DOHH2 (cell line): ENCODE measurements around the gene PTMS.

ENCODE experiments used
- H3F3A ChIP-seq: fragments of 200-600 bp; sonication (generic), shearing (Covaris generic); 2 replicates; pipeline ENCODE4 v1.6.0; 2016; ENCODE audit warnings: antibody characterized with exemption, mild to moderate bottlenecking; ENCODE audit not compliant: control insufficient read depth, insufficient read depth
- H3K27ac ChIP-seq: fragments of 200-600 bp; sonication (generic); 2 replicates; pipeline ENCODE4 v1.5.1; 2014; ENCODE audit warnings: low read depth, mild to moderate bottlenecking, low read length, moderate library complexity
- H3K27me3 ChIP-seq: fragments of 200-600 bp; sonication (generic); 2 replicates; pipeline ENCODE4 v1.6.1; 2014; ENCODE audit warnings: mild to moderate bottlenecking, low read length, mixed read lengths; ENCODE audit not compliant: control insufficient read depth
- H3K36me3 ChIP-seq: fragments of 200-600 bp; sonication (generic); 2 replicates; pipeline ENCODE4 v1.6.1; 2014; ENCODE audit warnings: mild to moderate bottlenecking, low read length, moderate library complexity, mixed read lengths; ENCODE audit not compliant: control insufficient read depth
- H3K4me1 ChIP-seq: fragments of 200-600 bp; sonication (generic); 2 replicates; pipeline ENCODE4 v1.6.1; 2014; ENCODE audit warnings: mild to moderate bottlenecking, low read length, mixed read lengths; ENCODE audit not compliant: control insufficient read depth
- H3K4me2 ChIP-seq: fragments of 200-600 bp; sonication (generic); 2 replicates; pipeline ENCODE4 v1.6.0; 2014; ENCODE audit warnings: mild to moderate bottlenecking, low read length, moderate library complexity
- H3K4me3 ChIP-seq: fragments of 200-600 bp; sonication (generic); 2 replicates; pipeline ENCODE4 v1.5.1; 2014; ENCODE audit warnings: mild to moderate bottlenecking, low read length, mixed read lengths
- H3K79me2 ChIP-seq: fragments of 200-600 bp; sonication (generic); 2 replicates; pipeline ENCODE4 v1.6.1; 2014; ENCODE audit warnings: mild to moderate bottlenecking, low read length, mixed read lengths; ENCODE audit not compliant: control insufficient read depth
- H3K9me2 ChIP-seq: fragments of 200-600 bp; sonication (generic); replicated peaks from 2 replicates; pipeline ENCODE4 v1.6.1; 2014; ENCODE audit warnings: mild to moderate bottlenecking, low read length, mixed read lengths; ENCODE audit not compliant: control insufficient read depth
- H3K9me3 ChIP-seq: fragments of 200-600 bp; sonication (generic); 2 replicates; pipeline ENCODE4 v1.6.1; 2014; ENCODE audit warnings: antibody characterized with exemption, low read length, mixed read lengths; ENCODE audit not compliant: control insufficient read depth, insufficient read depth
- H4K20me1 ChIP-seq: fragments of 200-600 bp; sonication (generic); 2 replicates; pipeline ENCODE4 v1.6.0; 2014; ENCODE audit warnings: low read depth, mild to moderate bottlenecking, antibody characterized with exemption, low read length, moderate library complexity; ENCODE audit not compliant: control insufficient read depth, insufficient read depth
- CTCF ChIP-seq: fragments of 200-600 bp; sonication (generic); IDR thresholded peaks from one replicate; pipeline ENCODE4 v1.5.1; 2014; ENCODE audit warnings: antibody characterized with exemption, mild to moderate bottlenecking, low read depth, low read length; ENCODE audit not compliant: poor library complexity, severe bottlenecking
- EZH2phosphoT487 ChIP-seq: fragments of 200-600 bp; sonication (generic); IDR thresholded peaks from 2 replicates; pipeline ENCODE4 v1.6.1; 2017; ENCODE audit warnings: borderline replicate concordance, mild to moderate bottlenecking, antibody characterized with exemption, low read length, moderate library complexity, mixed read lengths

Gene PTMS

GRCh38 chr12:6817098-6817497 lies 50.9 kb downstream of the PTMS start:
- H3K4me1 ChIP-seq = peaks cover 25% of the 10 kb centered on the region
- no peak overlapping the region for H3K4me3 ChIP-seq
- no peaks in the 10 kb centered on the region for H3K36me3 ChIP-seq
- H3K4me2 ChIP-seq = no peak overlapping the region
- H3K79me2 ChIP-seq = no peaks in the 10 kb centered on the region
- no peaks in the 10 kb centered on the region for H3F3A ChIP-seq
- TF ChIP-seq EZH2phosphoT487 = no peak
- TF ChIP-seq CTCF = no peak
- H3K9me3 ChIP-seq = no peaks in the 10 kb centered on the region
- peaks cover 48% of the 10 kb centered on the region for H3K27me3 ChIP-seq
- H3K27ac ChIP-seq = no peak overlapping the region
- no peaks in the 10 kb centered on the region for H3K9me2 ChIP-seq
- H4K20me1 ChIP-seq = no peaks in the 10 kb centered on the region

- no peaks in the 10 kb centered on the region for H3K36me3 ChIP-seq
- H3K27ac ChIP-seq = no peak overlapping the region
- H3K27me3 ChIP-seq = peaks cover 48% of the 10 kb centered on the region
- no peak overlapping the region for H3K4me3 ChIP-seq
- H3K4me1 ChIP-seq = peaks cover 19% of the 10 kb centered on the region
- H3K9me2 ChIP-seq = no peaks in the 10 kb centered on the region
- H3K9me3 ChIP-seq = no peaks in the 10 kb centered on the region
- H3K4me2 ChIP-seq = no peak overlapping the region
- no peaks in the 10 kb centered on the region for H4K20me1 ChIP-seq
- H3K79me2 ChIP-seq = no peaks in the 10 kb centered on the region
- no peak for TF ChIP-seq EZH2phosphoT487
- no peak for TF ChIP-seq CTCF
- H3F3A ChIP-seq = no peaks in the 10 kb centered on the region
These were observed 51.5 kb downstream of the PTMS start for GRCh38 chr12:6817662-6818157.

DNA sequence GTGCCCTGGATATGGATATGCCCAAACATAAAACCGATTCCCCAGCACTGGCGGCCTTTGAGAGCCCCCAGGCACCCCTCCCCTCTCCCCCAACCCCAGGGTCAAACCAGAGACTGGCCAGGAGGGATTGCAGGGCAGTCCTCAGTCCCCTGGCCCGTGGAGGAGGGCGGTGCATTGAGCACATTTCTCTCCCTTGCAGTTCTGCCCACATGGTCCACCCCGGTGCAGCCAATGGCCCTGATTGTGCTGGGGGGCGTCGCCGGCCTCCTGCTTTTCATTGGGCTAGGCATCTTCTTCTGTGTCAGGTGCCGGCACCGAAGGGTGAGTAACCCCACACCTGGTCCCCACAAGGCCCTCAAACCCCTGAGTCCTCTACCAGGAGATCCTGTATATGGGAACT lies 52.1 kb downstream of the PTMS start:
- no peaks in the 10 kb centered on the region for H4K20me1 ChIP-seq
- TF ChIP-seq EZH2phosphoT487 (no peak), CTCF (no peak)
- no peak overlapping the region for H3K4me2 ChIP-seq
- H3K9me2 ChIP-seq = no peaks in the 10 kb centered on the region
- no peak overlapping the region for H3K27ac ChIP-seq
- H3K9me3 ChIP-seq = no peaks in the 10 kb centered on the region
- H3K4me1 ChIP-seq = peaks cover 15% of the 10 kb centered on the region
- H3K27me3 ChIP-seq = peaks cover 53% of the 10 kb centered on the region
- no peak overlapping the region for H3K4me3 ChIP-seq
- H3F3A ChIP-seq = no peaks in the 10 kb centered on the region
- H3K79me2 ChIP-seq = no peaks in the 10 kb centered on the region
- H3K36me3 ChIP-seq = no peaks in the 10 kb centered on the region

DNA sequence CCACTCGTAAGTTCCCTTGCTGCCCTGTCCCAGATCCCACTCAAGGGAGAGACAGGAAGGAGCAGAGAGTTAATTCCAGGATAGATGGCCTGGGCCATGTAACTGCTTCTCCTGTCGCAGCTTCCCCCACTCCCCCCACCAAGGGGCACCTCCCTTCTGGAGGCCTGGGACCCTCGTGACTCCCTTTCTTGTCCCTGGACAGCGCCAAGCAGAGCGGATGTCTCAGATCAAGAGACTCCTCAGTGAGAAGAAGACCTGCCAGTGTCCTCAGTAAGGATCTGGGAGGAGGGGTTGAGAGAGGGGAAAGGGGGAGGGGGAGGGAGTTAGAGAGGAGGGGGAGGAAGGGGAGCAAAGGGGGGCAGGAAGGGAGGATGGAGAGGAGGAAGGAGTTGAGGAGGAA lies 52.5 kb downstream of the PTMS start:
- Histone ChIP-seq H3F3A (no peaks in the 10 kb centered on the region), H4K20me1 (no peaks in the 10 kb centered on the region), H3K36me3 (no peaks in the 10 kb centered on the region), H3K79me2 (no peaks in the 10 kb centered on the region), H3K4me1 (peaks cover 11% of the 10 kb centered on the region), H3K9me2 (no peaks in the 10 kb centered on the region), H3K4me2 (no peak overlapping the region), H3K9me3 (no peaks in the 10 kb centered on the region), H3K4me3 (no peak overlapping the region), H3K27me3 (peaks cover 53% of the 10 kb centered on the region), H3K27ac (no peak overlapping the region)
- TF ChIP-seq CTCF = no peak
- TF ChIP-seq EZH2phosphoT487 = no peak
